RPMI7951 (cell line): ENCODE measurements around the gene NDFIP1. TPM values are rescaled to one million over a fixed set of nuclear protein-coding genes. Genes with fewer than 3 reads are reported as not detected.
"Not testable (repeated sequence)": the region's sequence is repeated elsewhere in the genome, so short reads cannot be mapped to it uniquely, and the experiment has no call there.

ENCODE experiments used
- DNase-seq: peaks from one replicate; pipeline ENCODE4 v3.0.0-alpha.2; 2012; ENCODE audit warnings: low read depth
- total RNA-seq: library from RNA; depleted of rRNA; stranded (reverse); fragments of >200 nt; shearing (Covaris generic); gene quantifications from 2 replicates; pipeline ENCODE4 v1.2.3, GENCODE V29; 2014; rRNA removed

The NDFIP1 gene
- 60.0 and 61.6 TPM in 2 replicates for total RNA-seq

GRCh38 chr5:142108432-142109330 is at the start of gene NDFIP1:
TSS of gene NDFIP1 (plus strand) at chr5:142108779. CDS start at chr5:142108975, 196 bp downstream.
- peak; percentile 78 for DNase-seq

- peak; percentile 29 for DNase-seq
Measured at GRCh38 chr5:142059304-142059940, 49.2 kb upstream of the NDFIP1 start.

GRCh38 chr5:142063376-142063775 is 45.2 kb upstream of the NDFIP1 start:
- DNase-seq = no peak

GRCh38 chr5:142063878-142064331 is 44.7 kb upstream of the NDFIP1 start:
- DNase-seq = peak; percentile 89

GRCh38 chr5:142065273-142065672 is 43.3 kb upstream of the NDFIP1 start:
- peak; percentile 46 for DNase-seq

- no peak for DNase-seq
Measured at GRCh38 chr5:142069606-142070399, 38.8 kb upstream of the NDFIP1 start.

- no peak for DNase-seq
Measured at GRCh38 chr5:142070734-142071133, 37.8 kb upstream of the NDFIP1 start.

- no peak for DNase-seq
Measured at GRCh38 chr5:142072488-142072887, 36.1 kb upstream of the NDFIP1 start.

- DNase-seq = no peak
Measured at GRCh38 chr5:142073362-142073988, 35.1 kb upstream of the NDFIP1 start.

GRCh38 chr5:142074006-142074405 is 34.6 kb upstream of the NDFIP1 start:
- DNase-seq = no peak

GRCh38 chr5:142078221-142078620 is 30.4 kb upstream of the NDFIP1 start:
- no peak for DNase-seq

- no peak for DNase-seq
Measured at GRCh38 chr5:142078706-142079105, 29.9 kb upstream of the NDFIP1 start.

GRCh38 chr5:142079306-142079721 is 29.3 kb upstream of the NDFIP1 start:
- no peak for DNase-seq

- DNase-seq = no peak
Measured at GRCh38 chr5:142080248-142080647, 28.3 kb upstream of the NDFIP1 start.

- DNase-seq = no peak
Measured at GRCh38 chr5:142082182-142082781, 26.3 kb upstream of the NDFIP1 start.

GRCh38 chr5:142086229-142086628 is 22.4 kb upstream of the NDFIP1 start:
- no peak for DNase-seq

GRCh38 chr5:142086679-142087078 is 21.9 kb upstream of the NDFIP1 start:
- no peak for DNase-seq

GRCh38 chr5:142087920-142088679 is 20.5 kb upstream of the NDFIP1 start:
- DNase-seq = no peak

GRCh38 chr5:142088855-142089479 is 19.6 kb upstream of the NDFIP1 start:
- not testable (repeated sequence) for DNase-seq

- DNase-seq = no peak
Measured at GRCh38 chr5:142091012-142091411, 17.6 kb upstream of the NDFIP1 start.
